Measurements from ENCODE around the gene BICD1.
A peak's percentile ranks its signal among the peaks of the same experiment; 100 is the strongest.

The BICD1 gene

GRCh38 chr12:32397696-32398095 lies 291.0 kb downstream of the BICD1 start:
- Histone ChIP-seq H3K4me1 (peaks cover 0 to 24% (median 14%) of the 10 kb centered on the region in 4 donors), H3K27ac (no peak overlapping the region), H3K9me3 (no peaks in the 10 kb centered on the region), H3K4me3 (no peak overlapping the region), H3K27me3 (no peaks in the 10 kb centered on the region), H3K36me3 (no peaks in the 10 kb centered on the region)
- DNase-seq, result no peak
- intact Hi-C loops (cut with DNase I; ENCODE audit: low total_unique reads), result no loop called here
- no peak for TF ChIP-seq CTCF (IDR thresholded peaks at IDR 0.05)

- intact Hi-C loops (cut with DNase I; ENCODE audit: low total_unique reads), result no loop called here
Measured at GRCh38 chr12:32398181-32398580, 291.5 kb downstream of the BICD1 start.

GRCh38 chr12:32398816-32399369 lies 292.2 kb downstream of the BICD1 start:
- Histone ChIP-seq H3K36me3 (no peaks in the 10 kb centered on the region), H3K9me3 (no peaks in the 10 kb centered on the region), H3K27me3 (no peaks in the 10 kb centered on the region), H3K4me1 (peaks cover 0 to 24% (median 14%) of the 10 kb centered on the region in 4 donors), H3K27ac (peak overlapping the region; percentile 65 to 77), H3K4me3 (peak overlapping the region; percentile 79 to 88)
- intact Hi-C loops (cut with DNase I; ENCODE audit: low total_unique reads), result no loop called here
- no peak for DNase-seq
- no peak for TF ChIP-seq CTCF (IDR thresholded peaks at IDR 0.05)

More at GRCh38 chr12:32398181-32398580, 291.5 kb downstream of the BICD1 start:
- peak overlapping the region; percentile 65 to 77 for H3K27ac ChIP-seq
- TF ChIP-seq CTCF (IDR thresholded peaks at IDR 0.05), result no peak
- no peaks in the 10 kb centered on the region for H3K36me3 ChIP-seq
- peaks cover 0 to 24% (median 14%) of the 10 kb centered on the region in 4 donors for H3K4me1 ChIP-seq
- no peaks in the 10 kb centered on the region for H3K27me3 ChIP-seq
- DNase-seq, result no peak
- H3K9me3 ChIP-seq, result no peaks in the 10 kb centered on the region
- H3K4me3 ChIP-seq, result no peak overlapping the region

GRCh38 chr12:32399370-32400113 lies 292.9 kb downstream of the BICD1 start, which contains the start of gene FGD4:
TSS of gene FGD4 (plus strand) at chr12:32399558.
- DNase-seq, result peak; percentile 86 to 95
- H3K36me3 ChIP-seq, result no peaks in the 10 kb centered on the region
- peaks cover 0 to 24% (median 14%) of the 10 kb centered on the region in 4 donors for H3K4me1 ChIP-seq
- no peaks in the 10 kb centered on the region for H3K9me3 ChIP-seq
- peak within 1 kb of the TSS; percentile 65 to 77 for H3K27ac ChIP-seq
- TF ChIP-seq CTCF (IDR thresholded peaks at IDR 0.05), result peak; percentile 22 to 29
- no peaks in the 10 kb centered on the region for H3K27me3 ChIP-seq
- H3K4me3 ChIP-seq, result peak within 1 kb of the TSS; percentile 79 to 88
- intact Hi-C loops (cut with DNase I; ENCODE audit: low total_unique reads), result no loop called here

- no peak for DNase-seq
- Histone ChIP-seq H3K4me3 (peak overlapping the region; percentile 79 to 88), H3K4me1 (peaks cover 0 to 24% (median 14%) of the 10 kb centered on the region in 4 donors), H3K27me3 (no peaks in the 10 kb centered on the region), H3K36me3 (no peaks in the 10 kb centered on the region), H3K27ac (peak overlapping the region; percentile 65 to 77), H3K9me3 (no peaks in the 10 kb centered on the region)
- no peak for TF ChIP-seq CTCF (IDR thresholded peaks at IDR 0.05)
- intact Hi-C loops (cut with DNase I; ENCODE audit: low total_unique reads), result no loop called here
Measured at GRCh38 chr12:32400114-32400672, 293.5 kb downstream of the BICD1 start.

Data from tibial artery (tissue), 4 donors.